Thyroid gland (tissue), 4 donors: ENCODE measurements around the gene PTH1R. TPM values are rescaled to one million over a fixed set of nuclear protein-coding genes. Genes with fewer than 3 reads are reported as not detected.

Source experiments
- DNase-seq, 2 donors: peaks; one replicate each; pipeline ENCODE4 v3.0.0-alpha.2; 2019
- H3K27ac ChIP-seq, 3 donors: fragments of 200-600 bp; sonication (generic); 1 replicate in 2 of 3; 2 replicates in 1 of 3; pipeline ENCODE4 v1.5.1; 2016 to 2019; ENCODE audit warnings: mild to moderate bottlenecking in 1 of 3, moderate library complexity in 1 of 3
- H3K27me3 ChIP-seq: fragments of 200-600 bp; sonication (generic); one replicate; pipeline ENCODE4 v1.5.1; 2019
- H3K36me3 ChIP-seq, 2 donors: fragments of 200-600 bp; sonication (generic); one replicate each; pipeline ENCODE4 v1.5.1; 2016 to 2019
- H3K4me1 ChIP-seq, 2 donors: fragments of 200-600 bp; sonication (generic); one replicate each; pipeline ENCODE4 v1.5.1; 2017 to 2019
- H3K4me3 ChIP-seq, 3 donors: fragments of 200-600 bp; sonication (generic); replicated peaks in 1 of 3; 1 replicate in 2 of 3; 2 replicates in 1 of 3; pipeline ENCODE4 v1.5.1; 2016; ENCODE audit warnings: mild to moderate bottlenecking in 1 of 3
- H3K9me3 ChIP-seq: fragments of 200-600 bp; sonication (generic); one replicate; pipeline ENCODE4 v1.5.1; 2017
- CTCF ChIP-seq, 6 experiments: fragments of 200-600 bp in 3 of 6; fragments of 450-650 bp in 3 of 6; sonication (generic) in 3 of 6; IDR thresholded peaks; one replicate each; pipeline ENCODE4 v1.5.1; 2016 to 2019; ENCODE audit warnings: antibody characterized with exemption in 6 of 6, mild to moderate bottlenecking in 2 of 6, inconsistent platforms in 1 of 6, moderate library complexity in 1 of 6
- POLR2A ChIP-seq, 2 donors: fragments of 450-650 bp; IDR thresholded peaks; one replicate each; pipeline ENCODE4 v1.6.1; 2017; ENCODE audit warnings: antibody characterized with exemption in 2 of 2, mild to moderate bottlenecking in 2 of 2, moderate library complexity in 1 of 2
- WGBS, 2 donors: methylation state at CpG; one replicate each; pipeline ENCODE4 v1.1.5; 2017; 5-methylcytosine and 5-hydroxymethylcytosine counted together
- intact Hi-C: fragments of 100-400 bp; cut with DNase I; formaldehyde crosslinking; loops from one replicate; pipeline ENCODE4 v1.15.1; 2023
- total RNA-seq, 4 donors: library from RNA; depleted of rRNA; stranded (reverse); fragments of >200 nt; gene quantifications; one replicate each; pipeline ENCODE4 v1.2.3, GENCODE V29; 2016

Gene PTH1R
- total RNA-seq, 4 donors from 2014 or later: 1.2 to 10.6 (median 4.4) TPM

DNA sequence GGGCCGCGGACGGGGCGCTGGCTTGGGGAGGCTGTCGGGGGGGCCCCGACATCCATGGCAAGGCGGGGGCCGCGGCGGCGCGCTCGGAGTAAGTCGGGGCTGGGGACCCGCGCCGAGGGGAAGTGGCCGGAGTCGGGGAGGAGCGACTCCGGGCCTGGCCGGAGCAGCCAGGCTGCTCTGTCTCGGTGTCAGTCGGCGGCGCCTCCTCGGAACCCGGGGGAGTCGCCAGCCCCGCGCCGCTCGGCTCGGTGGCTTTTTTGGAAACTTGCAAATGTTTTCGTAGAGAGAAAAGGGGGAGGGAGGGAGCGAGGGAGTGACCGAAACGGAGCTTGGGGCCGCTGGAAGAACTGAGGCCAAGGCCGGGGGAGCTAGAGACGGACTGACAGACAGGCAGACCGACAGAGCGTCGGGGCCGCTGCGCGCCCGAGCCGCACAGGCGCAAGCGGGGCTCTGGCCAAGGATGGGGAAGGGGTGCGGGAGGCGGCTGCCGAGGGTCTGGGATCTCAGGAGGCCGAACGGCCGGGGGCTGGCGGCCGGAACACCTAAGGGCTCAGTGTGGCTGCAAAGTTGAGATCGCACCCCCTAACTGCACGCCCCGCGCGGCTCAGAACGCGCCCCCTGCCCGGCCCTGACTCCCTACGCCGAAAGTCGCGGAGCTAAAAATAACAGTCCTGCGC lies 5.0 kb downstream of the PTH1R start:
- no peak for DNase-seq
- no peaks in the 10 kb centered on the region for H3K36me3 ChIP-seq
- H3K27ac ChIP-seq: peak overlapping the region in 1 of 3 donors; percentile 72
- H3K4me3 ChIP-seq: peak overlapping the region in 2 of 3 donors; percentile 10 to 40
- no peaks in the 10 kb centered on the region for H3K9me3 ChIP-seq
- H3K4me1 ChIP-seq: peaks cover 10 to 36% of the 10 kb centered on the region in 2 donors
- TF ChIP-seq CTCF (IDR thresholded peaks at IDR 0.05): no peak
- TF ChIP-seq POLR2A (IDR thresholded peaks at IDR 0.05): no peak
- WGBS, 2 donors: 0% methylated on average over 32 to 35 of the region's 72 CpGs
- intact Hi-C loops: no loop called here
- H3K27me3 ChIP-seq: no peaks in the 10 kb centered on the region

GRCh38 chr3:46883054-46883829 lies 5.7 kb downstream of the PTH1R start:
- intact Hi-C loops: no loop called here
- H3K4me3 ChIP-seq: peak overlapping the region in 1 of 3 donors; percentile 40
- H3K36me3 ChIP-seq: no peaks in the 10 kb centered on the region
- no peaks in the 10 kb centered on the region for H3K27me3 ChIP-seq
- no peak for DNase-seq
- peaks cover 10 to 36% of the 10 kb centered on the region in 2 donors for H3K4me1 ChIP-seq
- H3K9me3 ChIP-seq: no peaks in the 10 kb centered on the region
- WGBS, 2 donors: 0 to 8% methylated on average over 36 to 40 of the region's 78 CpGs
- peak overlapping the region in 1 of 3 donors; percentile 72 for H3K27ac ChIP-seq
- TF ChIP-seq POLR2A (IDR thresholded peaks at IDR 0.05) (no peak), CTCF (IDR thresholded peaks at IDR 0.05) (no peak)

DNA sequence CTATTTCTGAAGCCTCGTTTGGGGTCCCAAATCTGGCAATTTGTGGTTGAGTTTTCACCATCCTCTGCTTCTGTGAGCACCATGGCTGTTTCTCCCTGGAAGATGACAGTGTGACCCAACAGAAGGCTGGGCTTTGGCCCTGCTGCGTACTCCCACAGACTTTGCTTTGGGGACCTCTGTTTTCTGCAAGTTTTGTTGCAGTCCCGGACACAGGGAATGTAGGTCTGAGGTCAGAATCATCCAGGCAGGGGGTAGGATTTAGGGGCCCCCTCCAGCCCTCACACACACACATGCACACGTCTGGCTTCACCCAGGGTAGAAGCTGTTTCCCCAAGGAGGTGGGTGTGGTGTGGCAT lies 6.3 kb downstream of the PTH1R start:
- TF ChIP-seq CTCF (IDR thresholded peaks at IDR 0.05) (no peak), POLR2A (IDR thresholded peaks at IDR 0.05) (no peak)
- Histone ChIP-seq H3K9me3 (no peaks in the 10 kb centered on the region), H3K4me1 (peaks cover 10 to 31% of the 10 kb centered on the region in 2 donors), H3K36me3 (no peaks in the 10 kb centered on the region), H3K4me3 (peak overlapping the region in 1 of 3 donors; percentile 40), H3K27ac (no peak overlapping the region), H3K27me3 (no peaks in the 10 kb centered on the region)
- 60 to 83% methylated on average over 3 to 4 of the region's 4 CpGs for WGBS, 2 donors
- DNase-seq: no peak
- intact Hi-C loops: no loop called here

- H3K36me3 ChIP-seq: no peaks in the 10 kb centered on the region
- H3K4me1 ChIP-seq: peaks cover 6 to 26% of the 10 kb centered on the region in 2 donors
- no peak overlapping the region for H3K27ac ChIP-seq
- no peaks in the 10 kb centered on the region for H3K9me3 ChIP-seq
- H3K27me3 ChIP-seq: no peaks in the 10 kb centered on the region
- no peak for TF ChIP-seq CTCF (IDR thresholded peaks at IDR 0.05)
- no peak for TF ChIP-seq POLR2A (IDR thresholded peaks at IDR 0.05)
- WGBS, 2 donors: 57 to 91% methylated on average over 4 to 5 of the region's 5 CpGs
- intact Hi-C loops: no loop called here
- no peak overlapping the region for H3K4me3 ChIP-seq
- no peak for DNase-seq
Measured at GRCh38 chr3:46884427-46884826, 6.9 kb downstream of the PTH1R start.

DNA sequence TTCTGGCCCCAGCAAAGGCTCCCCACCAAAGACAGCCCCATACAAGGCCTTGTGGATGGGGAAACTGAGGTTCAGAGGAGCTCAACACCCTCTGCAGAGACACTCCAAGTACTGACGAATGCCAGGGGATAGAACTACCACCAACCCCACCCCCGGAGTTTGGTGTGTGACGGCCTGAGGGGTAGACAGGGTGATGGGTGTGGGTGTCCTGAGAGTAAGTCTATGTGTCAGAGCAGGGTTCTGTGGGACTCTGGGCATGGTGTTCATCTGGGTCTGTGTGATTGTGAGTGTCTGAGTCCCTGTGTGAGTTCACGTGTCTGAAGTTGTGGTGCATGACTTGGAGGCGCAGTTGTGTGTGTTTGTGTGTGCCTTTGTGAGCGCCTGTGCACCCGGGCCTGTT lies 7.4 kb downstream of the PTH1R start:
- TF ChIP-seq CTCF (IDR thresholded peaks at IDR 0.05): no peak
- no peak for TF ChIP-seq POLR2A (IDR thresholded peaks at IDR 0.05)
- H3K4me3 ChIP-seq: no peak overlapping the region
- no peak for DNase-seq
- WGBS, 2 donors: 90 to 99% methylated on average over 7 of the region's 7 CpGs
- H3K9me3 ChIP-seq: no peaks in the 10 kb centered on the region
- no peak overlapping the region for H3K27ac ChIP-seq
- intact Hi-C loops: no loop called here
- no peaks in the 10 kb centered on the region for H3K27me3 ChIP-seq
- H3K36me3 ChIP-seq: no peaks in the 10 kb centered on the region
- H3K4me1 ChIP-seq: peaks cover 6 to 26% of the 10 kb centered on the region in 2 donors
